OCI-LY3 (cell line): Measurements from ENCODE around the gene CSRP3.

ENCODE experiments used
- EZH2phosphoT487 ChIP-seq: fragments of 200-600 bp; shearing (Covaris generic); IDR thresholded peaks from 2 replicates; pipeline ENCODE4 v1.6.1; 2018; ENCODE audit warnings: antibody characterized with exemption, mixed run types, low read depth
- TF ChIP-seq, protein P1 (sequence below): fragments of 200-600, 300-600 bp; sonication (generic); IDR thresholded peaks from 2 replicates; pipeline ENCODE4 v1.5.1; 2014; ENCODE audit warnings: antibody characterized with exemption, low read length, low read depth

- TF ChIP-seq, protein P1, sequence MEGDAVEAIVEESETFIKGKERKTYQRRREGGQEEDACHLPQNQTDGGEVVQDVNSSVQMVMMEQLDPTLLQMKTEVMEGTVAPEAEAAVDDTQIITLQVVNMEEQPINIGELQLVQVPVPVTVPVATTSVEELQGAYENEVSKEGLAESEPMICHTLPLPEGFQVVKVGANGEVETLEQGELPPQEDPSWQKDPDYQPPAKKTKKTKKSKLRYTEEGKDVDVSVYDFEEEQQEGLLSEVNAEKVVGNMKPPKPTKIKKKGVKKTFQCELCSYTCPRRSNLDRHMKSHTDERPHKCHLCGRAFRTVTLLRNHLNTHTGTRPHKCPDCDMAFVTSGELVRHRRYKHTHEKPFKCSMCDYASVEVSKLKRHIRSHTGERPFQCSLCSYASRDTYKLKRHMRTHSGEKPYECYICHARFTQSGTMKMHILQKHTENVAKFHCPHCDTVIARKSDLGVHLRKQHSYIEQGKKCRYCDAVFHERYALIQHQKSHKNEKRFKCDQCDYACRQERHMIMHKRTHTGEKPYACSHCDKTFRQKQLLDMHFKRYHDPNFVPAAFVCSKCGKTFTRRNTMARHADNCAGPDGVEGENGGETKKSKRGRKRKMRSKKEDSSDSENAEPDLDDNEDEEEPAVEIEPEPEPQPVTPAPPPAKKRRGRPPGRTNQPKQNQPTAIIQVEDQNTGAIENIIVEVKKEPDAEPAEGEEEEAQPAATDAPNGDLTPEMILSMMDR, result no peak
- no peak for TF ChIP-seq EZH2phosphoT487
These were observed 27.2 kb upstream of the CSRP3 start for GRCh38 chr11:19228968-19229367.
